ENCODE data around the gene TECTA. TPM values are rescaled to one million over a fixed set of nuclear protein-coding genes. Genes with fewer than 3 reads are reported as not detected.
A peak's percentile ranks its signal among the peaks of the same experiment; 100 is the strongest.

TECTA gene
- total RNA-seq, 1 donor from 2014 or later = 1.7 TPM

- no peak for DNase-seq
Measured at GRCh38 chr11:121188776-121189175, 87.7 kb downstream of the TECTA start.

GRCh38 chr11:121191818-121192217 lies 90.8 kb downstream of the TECTA start:
- DNase-seq = no peak

- DNase-seq = peak; percentile 23
Measured at GRCh38 chr11:121194731-121195596, 93.9 kb downstream of the TECTA start.

- DNase-seq = no peak
Measured at GRCh38 chr11:121198491-121198890, 97.4 kb downstream of the TECTA start.

- DNase-seq = no peak
Measured at GRCh38 chr11:121199516-121199915, 98.5 kb downstream of the TECTA start.

GRCh38 chr11:121206810-121207209 lies 105.8 kb downstream of the TECTA start:
- DNase-seq = no peak

GRCh38 chr11:121207485-121208115 lies 106.6 kb downstream of the TECTA start:
- DNase-seq = no peak

GRCh38 chr11:121210445-121211080 lies 109.5 kb downstream of the TECTA start:
- DNase-seq = no peak

- DNase-seq = no peak
Measured at GRCh38 chr11:121211626-121212025, 110.6 kb downstream of the TECTA start.

- no peak for DNase-seq
Measured at GRCh38 chr11:121212536-121213361, 111.7 kb downstream of the TECTA start.

- no peak for DNase-seq
Measured at GRCh38 chr11:121213362-121213893, 112.4 kb downstream of the TECTA start.

GRCh38 chr11:121214861-121215260 lies 113.8 kb downstream of the TECTA start:
- no peak for DNase-seq

- no peak for DNase-seq
Measured at GRCh38 chr11:121221496-121222200, 120.6 kb downstream of the TECTA start.

- no peak for DNase-seq
Measured at GRCh38 chr11:121223161-121223560, 122.1 kb downstream of the TECTA start.

- DNase-seq = no peak
Measured at GRCh38 chr11:121225382-121225781, 124.3 kb downstream of the TECTA start.

GRCh38 chr11:121226415-121227263 lies 125.6 kb downstream of the TECTA start:
- DNase-seq = no peak

- no peak for DNase-seq
Measured at GRCh38 chr11:121228851-121229250, 127.8 kb downstream of the TECTA start.

GRCh38 chr11:121229495-121230215 lies 128.6 kb downstream of the TECTA start:
- no peak for DNase-seq

- no peak for DNase-seq
Measured at GRCh38 chr11:121231576-121232278, 130.7 kb downstream of the TECTA start.

Measured in occipital lobe (tissue), 2 donors.